Activated naive CD4-positive, alpha-beta T cell treated with anti-CD3 and anti-CD28 coated beads, Interleukin-2, amount 50 U/mL, for 72 hours (primary cell): ENCODE measurements around the gene PFKFB1. TPM values are rescaled to one million over a fixed set of nuclear protein-coding genes. Genes with fewer than 3 reads are reported as not detected.
"Not testable (repeated sequence)": the region's sequence is repeated elsewhere in the genome, so short reads cannot be mapped to it uniquely, and the experiment has no call there.

ENCODE experiments used
- ATAC-seq, 2 donors: fragments of 150-1000 bp; cut with Tn5 transposase; 2 replicates each; pipeline ENCODE4 v1.10.0; 2021; ENCODE audit warnings: mild to moderate bottlenecking in 2 of 2, moderate library complexity in 2 of 2
- DNase-seq, 2 donors: peaks; one replicate each; pipeline ENCODE4 v3.0.0; 2021 to 2022; ENCODE audit warnings: low spot score in 2 of 2
- H3K27ac Mint-ChIP-seq, 2 donors: one replicate each; pipeline ENCODE4 v1.8.0; 2022; ENCODE audit warnings: mild to moderate bottlenecking in 2 of 2, mixed read lengths in 2 of 2
- H3K36me3 Mint-ChIP-seq, 2 donors: one replicate each; pipeline ENCODE4 v1.8.0; 2022; ENCODE audit warnings: mixed read lengths in 2 of 2
- H3K9me3 Mint-ChIP-seq, 2 donors: one replicate each; pipeline ENCODE4 v1.8.0; 2022; ENCODE audit warnings: mixed read lengths in 2 of 2
- total RNA-seq, 2 donors: library from RNA; stranded (reverse); gene quantifications; one replicate each; pipeline ENCODE4 v1.2.3, GENCODE V29; 2022

Gene PFKFB1
- total RNA-seq, 2 donors from 2014 or later = 0.27 to 0.99 TPM

DNA sequence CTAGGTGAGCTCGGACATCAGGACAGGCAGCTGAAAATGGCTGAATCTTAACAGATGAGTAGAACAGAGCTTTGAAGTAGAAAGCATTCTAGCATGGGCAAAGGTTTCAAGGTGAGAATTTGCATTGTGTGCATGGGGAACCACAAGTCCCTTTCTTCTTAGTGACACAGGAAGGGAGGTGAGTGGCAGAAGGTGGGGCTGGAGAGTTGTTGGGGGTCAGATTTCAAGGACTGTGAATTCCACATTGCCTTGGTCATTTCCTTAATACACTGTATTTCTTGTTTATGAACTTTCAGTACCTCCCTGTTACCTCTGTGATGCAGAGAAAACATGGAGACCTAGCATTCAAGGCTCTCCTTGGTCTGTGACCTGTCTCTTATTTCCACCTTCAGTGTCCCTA is 10.2 kb upstream of the PFKFB1 start:
- ATAC-seq = no peak
- peaks cover 25 to 34% of the 10 kb centered on the region in 2 donors for H3K36me3 Mint-ChIP-seq
- peak overlapping the region in 1 of 2 donors; percentile 29 for H3K27ac Mint-ChIP-seq
- no peaks in the 10 kb centered on the region for H3K9me3 Mint-ChIP-seq
- no peak for DNase-seq

DNA sequence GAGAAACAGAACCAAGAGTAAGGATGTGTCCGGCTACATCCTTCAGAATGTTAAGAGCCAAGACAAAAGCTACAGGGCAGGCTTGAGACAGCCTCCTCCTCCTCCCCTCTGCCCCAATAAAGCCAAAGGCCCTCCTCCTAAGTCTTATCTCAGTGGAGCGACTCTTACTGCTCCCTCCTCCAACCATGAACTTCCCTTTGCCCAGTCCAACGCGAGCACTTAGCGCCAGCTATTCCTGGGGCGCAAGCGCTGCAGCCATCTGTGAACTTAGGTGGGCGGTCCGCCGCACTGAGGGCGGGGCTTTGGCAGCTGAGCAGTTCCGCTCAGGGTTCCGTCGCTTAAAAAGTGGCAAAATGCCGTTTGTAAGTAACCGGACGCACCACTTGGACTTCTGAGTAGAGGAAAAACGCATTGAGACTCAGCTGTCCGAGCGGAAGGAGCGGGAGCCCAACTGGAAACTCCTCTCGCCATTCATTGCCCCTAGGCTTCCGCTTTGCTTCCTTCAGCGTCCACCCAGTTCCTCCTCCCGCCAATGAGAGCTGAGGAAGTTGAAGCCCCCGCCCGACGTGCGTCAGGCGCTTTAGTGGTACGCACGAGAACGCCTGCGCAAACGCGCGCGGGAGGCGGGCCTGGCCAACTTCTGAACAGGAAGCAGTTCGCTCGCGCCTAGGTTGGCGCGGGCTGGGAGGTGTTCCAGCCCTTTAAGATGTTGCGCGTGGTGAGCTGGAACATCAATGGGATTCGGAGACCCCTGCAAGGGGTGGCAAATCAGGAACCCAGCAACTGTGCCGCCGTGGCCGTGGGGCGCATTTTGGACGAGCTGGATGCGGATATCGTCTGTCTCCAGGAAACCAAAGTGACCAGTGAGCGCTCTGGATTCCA is 6.0 kb upstream of the PFKFB1 start, which contains the start of gene APEX2:
Gene APEX2 (plus strand): TSS at position 647 of the 882 bp plus-strand sequence. CDS start 60 bp downstream, at position 707.
- Mint-ChIP-seq H3K9me3 (no peaks in the 10 kb centered on the region), H3K27ac (peak within 1 kb of the TSS; percentile 92 to 97), H3K36me3 (peaks cover 14 to 19% of the 10 kb centered on the region in 2 donors)
- DNase-seq (peak; percentile 74 to 88), ATAC-seq (peak; percentile 93 to 95)

DNA sequence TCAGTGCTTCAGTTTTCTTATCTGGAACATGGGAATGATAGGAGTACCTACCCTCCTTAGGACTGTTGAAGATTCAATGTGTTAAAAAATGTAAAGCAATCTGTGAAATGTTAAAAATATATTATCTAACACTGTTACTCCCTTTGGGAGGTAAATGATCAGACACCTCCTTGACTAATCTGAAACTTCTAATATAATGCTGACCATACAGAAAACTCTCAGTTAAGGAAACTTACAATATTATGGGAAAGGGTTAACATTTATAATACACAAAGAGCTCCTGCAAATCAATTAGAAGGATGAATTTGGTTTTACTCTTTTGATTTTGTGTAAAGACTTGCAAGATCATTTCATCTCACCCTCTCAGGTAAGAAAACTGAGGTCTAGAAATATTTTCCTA is 1.6 kb upstream of the PFKFB1 start:
- peaks cover 4 to 5% of the 10 kb centered on the region in 2 donors for H3K36me3 Mint-ChIP-seq
- no peak overlapping the region for H3K27ac Mint-ChIP-seq
- DNase-seq = no peak
- H3K9me3 Mint-ChIP-seq = no peaks in the 10 kb centered on the region
- ATAC-seq = no peak

DNA sequence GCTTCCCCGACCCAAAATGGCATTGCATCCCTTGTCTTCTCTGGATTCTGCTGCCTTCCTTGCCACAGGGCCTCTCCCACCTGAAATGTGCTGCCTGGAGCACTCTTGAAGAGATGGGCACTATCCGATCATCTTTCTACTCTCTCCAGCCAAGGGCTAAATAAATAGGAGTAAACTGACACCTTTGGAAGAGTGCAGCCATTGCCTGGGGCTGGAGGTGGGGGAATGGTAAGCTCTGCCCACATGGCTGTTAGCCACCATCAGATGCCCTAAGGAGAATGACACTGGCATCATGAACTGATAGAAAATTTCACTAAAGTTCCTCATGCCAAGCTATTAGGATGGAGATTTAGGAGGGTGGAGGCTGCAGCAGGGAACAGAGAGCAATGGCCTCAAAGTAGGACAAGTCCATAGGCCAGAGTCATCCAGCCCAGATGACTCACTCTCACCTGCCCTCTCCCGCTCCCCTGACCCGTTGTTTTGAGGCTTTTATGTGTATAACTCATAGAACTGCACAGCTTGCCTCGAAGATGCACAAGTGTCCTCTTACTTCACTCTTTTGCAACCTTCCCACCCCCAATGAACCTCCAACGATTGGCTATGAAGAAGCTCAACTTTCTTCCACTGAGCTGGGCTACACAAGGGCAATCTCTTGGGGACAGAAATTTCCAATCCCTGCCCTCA is 822 bp upstream of the PFKFB1 start:
- ATAC-seq (no peak), DNase-seq (no peak)
- Mint-ChIP-seq H3K9me3 (no peaks in the 10 kb centered on the region), H3K36me3 (no peaks in the 10 kb centered on the region), H3K27ac (no peak overlapping the region)

DNA sequence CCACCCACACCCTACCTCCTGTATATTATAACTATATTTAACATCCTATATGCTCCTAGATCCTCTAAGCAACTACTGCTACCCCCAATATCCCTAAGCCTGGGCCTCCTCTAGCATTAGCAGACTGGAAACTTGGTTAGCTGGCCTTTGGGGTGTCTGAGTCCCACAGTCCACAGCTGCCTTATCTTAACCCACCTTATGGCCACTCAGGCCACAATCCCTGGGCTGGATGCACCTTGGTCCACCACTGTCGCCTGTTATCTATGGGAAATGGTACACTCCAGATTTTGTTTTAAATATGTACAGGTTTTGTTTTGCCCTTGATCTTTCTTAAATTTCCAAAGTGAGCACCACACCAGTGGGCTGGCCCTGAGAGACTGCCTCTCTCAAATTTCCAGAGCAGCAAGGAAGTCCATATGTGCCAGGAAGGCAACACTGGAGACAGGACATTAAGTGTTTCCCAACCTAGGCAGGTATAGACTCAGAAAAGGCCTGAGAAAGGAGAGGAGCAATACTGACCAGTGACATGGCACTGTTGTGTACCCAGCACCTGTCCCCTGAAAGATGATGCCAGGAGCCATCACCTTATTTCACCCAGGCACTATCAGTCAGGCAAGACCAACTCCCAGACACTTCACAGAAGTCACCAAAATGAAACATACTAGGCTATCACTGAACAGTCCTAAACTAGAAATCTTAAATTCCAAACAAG is 921 bp downstream of the PFKFB1 start:
- DNase-seq (no peak), ATAC-seq (no peak)
- H3K27ac Mint-ChIP-seq = no peak overlapping the region
- H3K36me3 Mint-ChIP-seq = no peaks in the 10 kb centered on the region
- no peaks in the 10 kb centered on the region for H3K9me3 Mint-ChIP-seq

DNA sequence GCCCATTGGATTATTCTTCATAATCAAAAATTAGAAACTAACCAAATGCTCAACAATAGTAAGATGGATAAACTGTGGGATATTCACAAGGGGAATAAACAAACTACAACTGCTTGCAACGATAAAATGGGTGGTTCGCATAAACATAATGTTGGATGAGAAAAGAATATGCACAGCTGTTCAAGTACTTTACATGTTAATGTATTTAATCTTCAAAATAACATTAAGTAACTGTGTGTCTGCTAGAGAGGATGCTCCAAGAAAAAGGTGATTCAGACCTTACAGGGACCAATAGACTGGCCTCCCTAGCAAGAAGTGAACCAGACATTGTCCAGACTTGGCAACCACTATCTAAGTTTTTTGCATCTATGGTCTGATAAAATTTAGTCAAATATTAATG is 2.3 kb downstream of the PFKFB1 start:
- no peak overlapping the region for H3K27ac Mint-ChIP-seq
- ATAC-seq (no peak), DNase-seq (no peak)
- H3K36me3 Mint-ChIP-seq = no peaks in the 10 kb centered on the region
- H3K9me3 Mint-ChIP-seq = no peaks in the 10 kb centered on the region

DNA sequence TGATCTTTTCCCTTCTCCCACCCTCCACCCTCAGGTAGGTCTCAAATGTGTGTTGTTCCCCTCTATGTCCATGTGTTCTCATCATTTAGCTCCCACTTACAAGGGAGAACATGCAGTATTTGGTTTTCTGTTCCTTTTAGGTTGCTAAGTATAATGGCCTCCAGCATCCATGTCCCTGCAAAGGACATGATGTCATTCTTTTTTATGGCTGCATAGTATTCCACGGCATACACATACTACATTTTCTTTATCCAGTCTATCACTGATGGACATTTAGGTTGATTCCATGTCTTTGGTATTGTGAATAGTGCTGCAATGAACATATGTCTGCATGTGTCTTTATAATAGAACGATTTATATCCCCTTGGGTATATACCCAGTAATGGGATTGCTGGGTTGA is 10.7 kb downstream of the PFKFB1 start:
- H3K36me3 Mint-ChIP-seq, H3K9me3 Mint-ChIP-seq, H3K27ac Mint-ChIP-seq, DNase-seq, ATAC-seq: not testable (repeated sequence)

DNA sequence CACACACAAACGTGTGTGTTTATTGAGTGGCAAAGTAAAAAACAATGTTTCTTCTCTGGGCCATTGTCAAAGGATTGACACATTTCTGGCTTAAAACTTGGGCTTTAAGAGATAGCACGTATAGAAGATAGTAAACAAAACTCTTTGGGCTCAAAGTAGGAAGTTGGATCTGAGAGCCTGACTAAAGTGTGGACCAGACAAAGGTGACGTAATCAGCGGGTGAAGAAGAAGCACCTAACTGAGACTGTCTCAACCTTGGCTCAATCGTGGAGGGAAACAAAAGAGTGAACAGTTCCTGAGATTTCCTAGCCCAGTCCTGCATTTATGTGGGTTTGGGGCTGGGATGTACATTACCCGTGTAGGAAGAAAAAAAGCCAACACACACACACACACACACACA is 13.7 kb downstream of the PFKFB1 start:
- no peaks in the 10 kb centered on the region for H3K36me3 Mint-ChIP-seq
- DNase-seq = no peak
- no peak overlapping the region for H3K27ac Mint-ChIP-seq
- H3K9me3 Mint-ChIP-seq = no peaks in the 10 kb centered on the region
- ATAC-seq = no peak

DNA sequence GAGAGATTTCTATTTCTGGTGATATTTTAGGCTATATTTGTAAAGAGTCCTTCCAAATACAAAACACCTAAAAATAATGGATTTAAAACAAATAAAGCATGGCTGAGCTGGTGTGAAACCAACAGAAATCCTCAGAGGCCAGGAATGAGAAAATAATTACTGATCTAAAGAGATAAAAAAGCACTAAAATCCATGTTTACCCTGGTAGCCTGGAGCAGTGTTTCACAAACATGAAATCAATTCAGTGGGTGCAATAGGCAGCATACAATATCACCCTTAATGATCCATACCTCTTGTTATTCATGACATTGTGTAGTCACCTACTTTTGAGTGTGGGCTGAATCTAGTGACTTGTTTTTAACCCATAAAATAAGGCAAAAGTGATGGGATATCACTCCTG is 14.6 kb downstream of the PFKFB1 start:
- DNase-seq (no peak), ATAC-seq (no peak)
- H3K36me3 Mint-ChIP-seq = no peaks in the 10 kb centered on the region
- H3K9me3 Mint-ChIP-seq = no peaks in the 10 kb centered on the region
- no peak overlapping the region for H3K27ac Mint-ChIP-seq

DNA sequence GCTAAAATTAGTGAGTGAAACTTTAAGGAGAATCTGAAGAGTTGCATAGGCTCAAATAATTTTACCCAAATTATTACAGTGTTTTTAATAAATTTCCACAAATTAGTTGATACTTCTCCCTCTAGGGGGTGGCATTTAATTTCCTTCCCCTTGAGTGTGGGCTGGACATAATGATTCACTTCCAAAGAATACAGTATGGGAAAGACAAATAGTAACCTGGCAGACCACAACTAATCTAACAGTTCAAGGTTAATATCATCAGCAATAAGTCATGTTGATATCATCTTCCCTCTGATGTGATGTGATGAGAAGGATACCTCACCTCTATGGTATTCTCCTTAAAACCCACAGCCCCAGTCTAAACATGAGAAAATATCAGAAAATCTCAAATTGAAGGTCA is 15.5 kb downstream of the PFKFB1 start:
- DNase-seq (no peak), ATAC-seq (no peak)
- H3K9me3 Mint-ChIP-seq = no peaks in the 10 kb centered on the region
- H3K27ac Mint-ChIP-seq = no peak overlapping the region
- no peaks in the 10 kb centered on the region for H3K36me3 Mint-ChIP-seq

DNA sequence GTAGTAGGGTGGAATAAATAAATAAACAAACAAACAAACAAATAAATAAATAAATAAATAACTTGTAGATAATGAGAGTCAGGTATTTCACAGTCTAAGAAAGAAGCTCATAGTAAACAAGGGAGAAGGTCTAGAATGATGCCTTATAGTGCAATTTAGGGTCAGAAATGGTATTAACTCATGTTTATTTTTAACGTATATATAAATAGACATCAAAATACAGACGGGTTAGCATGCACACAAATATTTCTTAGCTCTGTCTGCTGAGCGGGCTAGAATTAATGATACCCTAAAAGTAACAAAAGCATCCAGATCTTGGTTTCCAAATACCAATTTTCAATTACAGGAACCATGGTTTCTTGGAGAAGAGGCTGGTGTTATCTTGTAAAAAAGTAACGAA is 16.6 kb downstream of the PFKFB1 start:
- Mint-ChIP-seq H3K9me3 (no peaks in the 10 kb centered on the region), H3K27ac (no peak overlapping the region), H3K36me3 (no peaks in the 10 kb centered on the region)
- DNase-seq (no peak), ATAC-seq (no peak)

DNA sequence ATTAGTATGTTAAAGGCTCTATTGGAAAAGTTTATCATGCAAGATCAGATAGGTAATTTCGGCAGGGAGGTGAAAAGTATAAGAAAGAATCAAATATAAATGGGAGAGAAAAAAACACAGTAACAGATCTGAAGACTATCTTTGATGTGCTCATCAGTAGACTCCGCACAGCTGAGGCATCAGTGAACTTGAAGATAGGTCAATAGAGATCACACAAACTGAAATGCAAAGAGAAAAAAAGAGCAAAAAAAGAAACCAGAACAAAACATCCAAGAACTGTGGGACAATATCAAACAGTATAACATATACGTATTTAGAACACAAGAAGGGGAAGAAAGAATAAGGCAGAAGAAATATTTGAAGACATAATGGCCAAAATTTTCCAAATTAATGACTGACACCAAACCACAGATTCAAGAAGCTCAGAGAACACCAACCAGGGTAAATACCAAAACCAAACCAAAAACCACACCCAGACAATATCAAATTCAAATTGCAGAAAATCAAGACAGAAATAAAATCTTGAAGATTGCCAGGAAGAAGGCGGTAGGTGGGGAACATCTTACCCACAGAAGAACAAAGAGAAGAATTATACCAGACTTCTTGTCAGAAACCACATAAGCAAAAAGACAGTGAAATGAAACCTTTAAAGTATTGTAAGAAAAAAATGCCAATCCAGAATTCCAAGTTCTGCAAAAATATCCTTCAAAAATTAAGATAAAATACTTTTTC is 29.1 kb downstream of the PFKFB1 start:
- H3K36me3 Mint-ChIP-seq = no peaks in the 10 kb centered on the region
- DNase-seq (no peak), ATAC-seq (no peak)
- no peaks in the 10 kb centered on the region for H3K9me3 Mint-ChIP-seq
- H3K27ac Mint-ChIP-seq = peak overlapping the region in 1 of 2 donors; percentile 41

DNA sequence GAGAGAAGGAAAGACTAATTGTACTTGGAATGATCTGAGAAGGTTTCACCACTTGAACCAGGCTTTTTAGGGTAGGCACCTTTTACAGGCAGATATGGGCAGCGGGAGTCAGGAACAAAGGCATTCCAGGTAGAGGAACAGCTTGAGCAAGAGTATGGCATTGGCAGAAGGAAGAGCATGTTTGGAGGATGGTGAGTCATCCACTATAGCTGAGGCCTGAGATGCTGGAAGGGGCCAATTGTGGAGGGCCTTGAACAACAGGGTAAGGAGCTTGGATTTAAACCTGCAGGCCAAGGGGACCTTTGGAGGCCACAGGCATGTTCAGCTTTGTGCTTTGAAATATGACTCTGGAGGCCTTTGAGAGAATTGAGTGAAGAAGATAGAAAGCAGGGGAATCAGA is 32.2 kb downstream of the PFKFB1 start:
- Mint-ChIP-seq H3K36me3 (no peaks in the 10 kb centered on the region), H3K27ac (peak overlapping the region in 1 of 2 donors; percentile 67), H3K9me3 (no peaks in the 10 kb centered on the region)
- ATAC-seq (no peak), DNase-seq (no peak)

DNA sequence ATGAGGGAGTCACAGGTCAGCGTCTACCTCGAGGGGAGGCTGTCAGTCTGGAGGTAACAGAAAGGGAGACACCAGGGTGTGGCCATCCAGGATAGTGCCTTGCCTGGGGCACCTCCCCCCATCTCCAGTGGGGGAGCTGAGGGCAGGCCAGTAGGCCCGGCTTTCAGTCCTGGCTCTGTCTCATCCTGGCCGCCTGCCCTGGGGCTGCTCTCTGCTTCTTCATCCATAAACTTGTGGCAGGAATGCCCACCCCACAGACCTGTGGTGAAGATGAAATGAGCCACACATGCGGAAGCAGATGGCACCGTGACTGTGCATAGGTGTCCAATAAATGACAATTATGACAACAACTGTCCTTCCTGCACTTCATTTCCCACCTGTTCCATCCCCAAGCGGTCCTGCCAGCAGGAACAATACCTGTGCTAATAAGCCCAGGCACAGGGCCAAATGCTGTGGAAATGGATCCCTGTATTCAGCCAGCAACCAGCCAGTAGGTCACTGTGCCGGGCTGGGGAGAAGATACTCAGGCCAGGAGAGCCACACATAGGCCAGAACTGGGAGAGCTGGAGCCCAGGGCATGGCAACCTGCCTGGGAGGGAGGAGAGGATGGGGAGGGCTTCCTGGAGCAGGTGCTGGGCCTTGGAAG is 43.1 kb downstream of the PFKFB1 start:
- H3K36me3 Mint-ChIP-seq = no peaks in the 10 kb centered on the region
- no peak for ATAC-seq
- DNase-seq = no peak
- no peaks in the 10 kb centered on the region for H3K9me3 Mint-ChIP-seq
- no peak overlapping the region for H3K27ac Mint-ChIP-seq

DNA sequence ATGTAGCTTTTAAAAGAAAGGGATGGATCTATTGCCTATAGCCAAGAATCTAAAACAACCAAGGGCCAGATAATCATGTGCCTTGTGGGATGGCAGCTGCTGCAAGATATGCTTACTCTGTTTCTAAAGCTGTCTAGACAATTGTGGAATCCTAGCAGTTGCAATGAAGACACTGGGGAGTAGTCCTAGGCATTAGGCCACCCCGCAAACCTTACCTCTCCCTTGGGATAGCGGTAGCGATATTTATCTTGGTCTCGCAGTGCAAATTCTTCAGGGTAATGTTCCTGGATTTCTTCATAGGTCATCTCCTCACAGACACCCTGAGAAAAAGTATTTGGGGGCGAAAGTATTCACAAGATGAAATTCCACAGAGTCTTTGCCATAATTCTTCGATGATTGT is 48.8 kb downstream of the PFKFB1 start:
- no peak for DNase-seq
- Mint-ChIP-seq H3K9me3 (no peaks in the 10 kb centered on the region), H3K27ac (no peak overlapping the region), H3K36me3 (no peaks in the 10 kb centered on the region)
- ATAC-seq = no peak

DNA sequence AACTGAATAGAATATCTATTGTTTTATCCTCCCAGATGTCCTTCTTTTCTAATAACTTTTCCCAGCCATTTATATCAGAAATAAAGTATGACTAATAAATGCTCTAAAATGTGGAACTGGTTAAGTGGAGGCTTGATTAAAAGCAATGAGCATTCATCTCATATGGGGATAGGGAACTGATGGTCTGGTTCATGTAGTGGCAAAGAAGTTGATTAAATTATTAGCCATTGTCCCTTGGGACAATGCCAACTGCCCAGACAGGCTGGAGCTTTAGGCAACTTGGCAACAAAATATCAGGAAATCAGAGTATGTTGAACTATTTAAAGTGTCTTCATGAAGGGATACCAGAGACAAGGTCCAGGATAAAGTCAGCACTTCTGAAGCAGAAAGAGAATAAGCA is 49.2 kb downstream of the PFKFB1 start:
- ATAC-seq (no peak), DNase-seq (no peak)
- Mint-ChIP-seq H3K9me3 (no peaks in the 10 kb centered on the region), H3K27ac (no peak overlapping the region), H3K36me3 (no peaks in the 10 kb centered on the region)
